WTC11 (cell line): ENCODE measurements around the gene C1orf198. TPM values are rescaled to one million over a fixed set of nuclear protein-coding genes. Genes with fewer than 3 reads are reported as not detected.

Experiments used
- EMX1 ChIP-seq: fragments of 250-450 bp; sonication (Bioruptor Pico); IDR thresholded peaks from 2 replicates; pipeline ENCODE4 v1.8.0; 2021; ENCODE audit warnings: mild to moderate bottlenecking
- ETV6 ChIP-seq: sonication (generic); formaldehyde crosslinking; IDR thresholded peaks from 2 replicates; pipeline ENCODE4 v1.8.1; 2022; ENCODE audit warnings: mild to moderate bottlenecking, missing genetic modification reagents
- GRHL2 ChIP-seq: fragments of 250-450 bp; sonication (Bioruptor Pico); IDR thresholded peaks from 2 replicates; pipeline ENCODE4 v1.8.0; 2022; ENCODE audit warnings: mild to moderate bottlenecking, moderate library complexity; ENCODE audit not compliant: insufficient replicate concordance, severe bottlenecking
- NR2C2 ChIP-seq: sonication (generic); formaldehyde crosslinking; IDR thresholded peaks from 2 replicates; pipeline ENCODE4 v1.8.0; 2022; ENCODE audit warnings: mild to moderate bottlenecking, missing genetic modification reagents
- ZNF138 ChIP-seq: sonication (generic); formaldehyde crosslinking; conservative IDR thresholded peaks from 2 replicates; pipeline ENCODE4 v1.8.1; 2022; ENCODE audit warnings: mild to moderate bottlenecking, moderate library complexity, missing genetic modification reagents
- ZNF219 ChIP-seq: sonication (generic); formaldehyde crosslinking; IDR thresholded peaks from 2 replicates; pipeline ENCODE4 v1.8.0; 2023; ENCODE audit warnings: missing genetic modification reagents, mild to moderate bottlenecking, borderline replicate concordance
- total RNA-seq: library from RNA; stranded (reverse); gene quantifications from 3 replicates; pipeline ENCODE4 v1.2.3, GENCODE V29; 2021
- TF ChIP-seq, protein P1 (sequence below): sonication (generic); formaldehyde crosslinking; IDR thresholded peaks from 2 replicates; pipeline ENCODE4 v1.8.1; 2022; ENCODE audit warnings: missing genetic modification reagents, borderline replicate concordance
- TF ChIP-seq, protein P2 (sequence below): fragments of 200-600 bp; IDR thresholded peaks from 2 replicates; pipeline ENCODE4 v1.8.0; 2022; ENCODE audit warnings: antibody characterized with exemption
- TF ChIP-seq, protein P3 (sequence below): fragments of 250-450 bp; sonication (Bioruptor Pico); IDR thresholded peaks from 2 replicates; pipeline ENCODE4 v2.1.2; 2022; ENCODE audit warnings: mild to moderate bottlenecking, moderate library complexity
- TF ChIP-seq, protein P4 (sequence below): sonication (generic); formaldehyde crosslinking; IDR thresholded peaks from 2 replicates; pipeline ENCODE4 v1.8.1; 2023; ENCODE audit warnings: mild to moderate bottlenecking, missing genetic modification reagents
- TF ChIP-seq, protein P5 (sequence below): fragments of 250-450 bp; sonication (Bioruptor Pico); IDR thresholded peaks from 2 replicates; pipeline ENCODE4 v1.9.0; 2021; ENCODE audit warnings: mild to moderate bottlenecking, borderline replicate concordance
- TF ChIP-seq, protein P6 (sequence below): sonication (generic); formaldehyde crosslinking; IDR thresholded peaks from 2 replicates; pipeline ENCODE4 v1.8.0; 2022; ENCODE audit warnings: mild to moderate bottlenecking, missing genetic modification reagents
- TF ChIP-seq, protein P7 (sequence below): fragments of 250-450 bp; sonication (Bioruptor Pico); IDR thresholded peaks from 2 replicates; pipeline ENCODE4 v1.9.0; 2021; ENCODE audit warnings: mild to moderate bottlenecking

Gene C1orf198
- total RNA-seq, 1 experiment from 2014 or later = 26.9 TPM

DNA sequence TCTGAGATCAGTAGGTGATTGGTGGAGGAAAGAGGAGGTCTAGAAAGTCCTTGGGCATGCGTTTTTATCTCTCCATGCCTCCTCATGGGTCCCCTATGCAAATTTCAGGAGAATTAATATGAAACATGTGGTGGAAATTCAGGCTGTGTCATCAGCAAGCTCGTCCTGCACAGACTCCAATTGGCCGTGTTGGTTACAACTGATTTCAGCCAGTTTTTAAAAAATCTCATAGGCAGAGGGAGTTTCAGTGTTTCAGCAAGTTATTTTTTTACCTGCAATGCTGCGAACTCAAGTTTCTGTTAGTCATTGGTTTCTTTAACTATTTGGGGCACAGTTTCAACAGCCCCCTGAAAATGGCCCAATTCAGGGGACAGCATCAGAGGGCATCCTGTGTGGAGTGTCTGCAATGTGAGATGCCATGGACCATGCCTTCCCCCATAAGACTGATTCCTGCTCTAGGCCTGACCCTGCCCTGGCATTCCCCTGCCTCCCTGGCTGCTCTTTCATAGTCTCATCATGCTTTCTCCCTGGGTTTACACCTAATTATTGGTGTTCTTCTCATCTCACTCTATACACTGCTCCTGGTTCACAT is 59.9 kb downstream of the C1orf198 start (continued):
- TF ChIP-seq, protein P1, sequence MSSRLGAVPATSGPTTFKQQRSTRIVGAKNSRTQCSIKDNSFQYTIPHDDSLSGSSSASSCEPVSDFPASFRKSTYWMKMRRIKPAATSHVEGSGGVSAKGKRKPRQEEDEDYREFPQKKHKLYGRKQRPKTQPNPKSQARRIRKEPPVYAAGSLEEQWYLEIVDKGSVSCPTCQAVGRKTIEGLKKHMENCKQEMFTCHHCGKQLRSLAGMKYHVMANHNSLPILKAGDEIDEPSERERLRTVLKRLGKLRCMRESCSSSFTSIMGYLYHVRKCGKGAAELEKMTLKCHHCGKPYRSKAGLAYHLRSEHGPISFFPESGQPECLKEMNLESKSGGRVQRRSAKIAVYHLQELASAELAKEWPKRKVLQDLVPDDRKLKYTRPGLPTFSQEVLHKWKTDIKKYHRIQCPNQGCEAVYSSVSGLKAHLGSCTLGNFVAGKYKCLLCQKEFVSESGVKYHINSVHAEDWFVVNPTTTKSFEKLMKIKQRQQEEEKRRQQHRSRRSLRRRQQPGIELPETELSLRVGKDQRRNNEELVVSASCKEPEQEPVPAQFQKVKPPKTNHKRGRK (CRISPR knock-in tag) = no peak
- TF ChIP-seq GRHL2 (CRISPR knock-in tag) (no peak), ETV6 (CRISPR knock-in tag) (no peak), NR2C2 (CRISPR knock-in tag) (no peak), EMX1 (CRISPR knock-in tag) (no peak), ZNF219 (no peak), ZNF138 (CRISPR knock-in tag) (no peak)
- TF ChIP-seq, protein P2, sequence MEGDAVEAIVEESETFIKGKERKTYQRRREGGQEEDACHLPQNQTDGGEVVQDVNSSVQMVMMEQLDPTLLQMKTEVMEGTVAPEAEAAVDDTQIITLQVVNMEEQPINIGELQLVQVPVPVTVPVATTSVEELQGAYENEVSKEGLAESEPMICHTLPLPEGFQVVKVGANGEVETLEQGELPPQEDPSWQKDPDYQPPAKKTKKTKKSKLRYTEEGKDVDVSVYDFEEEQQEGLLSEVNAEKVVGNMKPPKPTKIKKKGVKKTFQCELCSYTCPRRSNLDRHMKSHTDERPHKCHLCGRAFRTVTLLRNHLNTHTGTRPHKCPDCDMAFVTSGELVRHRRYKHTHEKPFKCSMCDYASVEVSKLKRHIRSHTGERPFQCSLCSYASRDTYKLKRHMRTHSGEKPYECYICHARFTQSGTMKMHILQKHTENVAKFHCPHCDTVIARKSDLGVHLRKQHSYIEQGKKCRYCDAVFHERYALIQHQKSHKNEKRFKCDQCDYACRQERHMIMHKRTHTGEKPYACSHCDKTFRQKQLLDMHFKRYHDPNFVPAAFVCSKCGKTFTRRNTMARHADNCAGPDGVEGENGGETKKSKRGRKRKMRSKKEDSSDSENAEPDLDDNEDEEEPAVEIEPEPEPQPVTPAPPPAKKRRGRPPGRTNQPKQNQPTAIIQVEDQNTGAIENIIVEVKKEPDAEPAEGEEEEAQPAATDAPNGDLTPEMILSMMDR = no peak
- TF ChIP-seq, protein P3, sequence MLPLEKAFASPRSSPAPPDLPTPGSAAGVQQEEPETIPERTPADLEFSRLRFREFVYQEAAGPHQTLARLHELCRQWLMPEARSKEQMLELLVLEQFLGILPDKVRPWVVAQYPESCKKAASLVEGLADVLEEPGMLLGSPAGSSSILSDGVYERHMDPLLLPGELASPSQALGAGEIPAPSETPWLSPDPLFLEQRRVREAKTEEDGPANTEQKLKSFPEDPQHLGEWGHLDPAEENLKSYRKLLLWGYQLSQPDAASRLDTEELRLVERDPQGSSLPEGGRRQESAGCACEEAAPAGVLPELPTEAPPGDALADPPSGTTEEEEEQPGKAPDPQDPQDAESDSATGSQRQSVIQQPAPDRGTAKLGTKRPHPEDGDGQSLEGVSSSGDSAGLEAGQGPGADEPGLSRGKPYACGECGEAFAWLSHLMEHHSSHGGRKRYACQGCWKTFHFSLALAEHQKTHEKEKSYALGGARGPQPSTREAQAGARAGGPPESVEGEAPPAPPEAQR (CRISPR knock-in tag) = no peak
- TF ChIP-seq, protein P4, sequence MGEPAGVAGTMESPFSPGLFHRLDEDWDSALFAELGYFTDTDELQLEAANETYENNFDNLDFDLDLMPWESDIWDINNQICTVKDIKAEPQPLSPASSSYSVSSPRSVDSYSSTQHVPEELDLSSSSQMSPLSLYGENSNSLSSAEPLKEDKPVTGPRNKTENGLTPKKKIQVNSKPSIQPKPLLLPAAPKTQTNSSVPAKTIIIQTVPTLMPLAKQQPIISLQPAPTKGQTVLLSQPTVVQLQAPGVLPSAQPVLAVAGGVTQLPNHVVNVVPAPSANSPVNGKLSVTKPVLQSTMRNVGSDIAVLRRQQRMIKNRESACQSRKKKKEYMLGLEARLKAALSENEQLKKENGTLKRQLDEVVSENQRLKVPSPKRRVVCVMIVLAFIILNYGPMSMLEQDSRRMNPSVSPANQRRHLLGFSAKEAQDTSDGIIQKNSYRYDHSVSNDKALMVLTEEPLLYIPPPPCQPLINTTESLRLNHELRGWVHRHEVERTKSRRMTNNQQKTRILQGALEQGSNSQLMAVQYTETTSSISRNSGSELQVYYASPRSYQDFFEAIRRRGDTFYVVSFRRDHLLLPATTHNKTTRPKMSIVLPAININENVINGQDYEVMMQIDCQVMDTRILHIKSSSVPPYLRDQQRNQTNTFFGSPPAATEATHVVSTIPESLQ = no peak
- TF ChIP-seq, protein P5, sequence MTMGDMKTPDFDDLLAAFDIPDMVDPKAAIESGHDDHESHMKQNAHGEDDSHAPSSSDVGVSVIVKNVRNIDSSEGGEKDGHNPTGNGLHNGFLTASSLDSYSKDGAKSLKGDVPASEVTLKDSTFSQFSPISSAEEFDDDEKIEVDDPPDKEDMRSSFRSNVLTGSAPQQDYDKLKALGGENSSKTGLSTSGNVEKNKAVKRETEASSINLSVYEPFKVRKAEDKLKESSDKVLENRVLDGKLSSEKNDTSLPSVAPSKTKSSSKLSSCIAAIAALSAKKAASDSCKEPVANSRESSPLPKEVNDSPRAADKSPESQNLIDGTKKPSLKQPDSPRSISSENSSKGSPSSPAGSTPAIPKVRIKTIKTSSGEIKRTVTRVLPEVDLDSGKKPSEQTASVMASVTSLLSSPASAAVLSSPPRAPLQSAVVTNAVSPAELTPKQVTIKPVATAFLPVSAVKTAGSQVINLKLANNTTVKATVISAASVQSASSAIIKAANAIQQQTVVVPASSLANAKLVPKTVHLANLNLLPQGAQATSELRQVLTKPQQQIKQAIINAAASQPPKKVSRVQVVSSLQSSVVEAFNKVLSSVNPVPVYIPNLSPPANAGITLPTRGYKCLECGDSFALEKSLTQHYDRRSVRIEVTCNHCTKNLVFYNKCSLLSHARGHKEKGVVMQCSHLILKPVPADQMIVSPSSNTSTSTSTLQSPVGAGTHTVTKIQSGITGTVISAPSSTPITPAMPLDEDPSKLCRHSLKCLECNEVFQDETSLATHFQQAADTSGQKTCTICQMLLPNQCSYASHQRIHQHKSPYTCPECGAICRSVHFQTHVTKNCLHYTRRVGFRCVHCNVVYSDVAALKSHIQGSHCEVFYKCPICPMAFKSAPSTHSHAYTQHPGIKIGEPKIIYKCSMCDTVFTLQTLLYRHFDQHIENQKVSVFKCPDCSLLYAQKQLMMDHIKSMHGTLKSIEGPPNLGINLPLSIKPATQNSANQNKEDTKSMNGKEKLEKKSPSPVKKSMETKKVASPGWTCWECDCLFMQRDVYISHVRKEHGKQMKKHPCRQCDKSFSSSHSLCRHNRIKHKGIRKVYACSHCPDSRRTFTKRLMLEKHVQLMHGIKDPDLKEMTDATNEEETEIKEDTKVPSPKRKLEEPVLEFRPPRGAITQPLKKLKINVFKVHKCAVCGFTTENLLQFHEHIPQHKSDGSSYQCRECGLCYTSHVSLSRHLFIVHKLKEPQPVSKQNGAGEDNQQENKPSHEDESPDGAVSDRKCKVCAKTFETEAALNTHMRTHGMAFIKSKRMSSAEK (CRISPR knock-in tag) = no peak
- TF ChIP-seq, protein P6, sequence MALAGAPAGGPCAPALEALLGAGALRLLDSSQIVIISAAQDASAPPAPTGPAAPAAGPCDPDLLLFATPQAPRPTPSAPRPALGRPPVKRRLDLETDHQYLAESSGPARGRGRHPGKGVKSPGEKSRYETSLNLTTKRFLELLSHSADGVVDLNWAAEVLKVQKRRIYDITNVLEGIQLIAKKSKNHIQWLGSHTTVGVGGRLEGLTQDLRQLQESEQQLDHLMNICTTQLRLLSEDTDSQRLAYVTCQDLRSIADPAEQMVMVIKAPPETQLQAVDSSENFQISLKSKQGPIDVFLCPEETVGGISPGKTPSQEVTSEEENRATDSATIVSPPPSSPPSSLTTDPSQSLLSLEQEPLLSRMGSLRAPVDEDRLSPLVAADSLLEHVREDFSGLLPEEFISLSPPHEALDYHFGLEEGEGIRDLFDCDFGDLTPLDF = no peak
- TF ChIP-seq, protein P7, sequence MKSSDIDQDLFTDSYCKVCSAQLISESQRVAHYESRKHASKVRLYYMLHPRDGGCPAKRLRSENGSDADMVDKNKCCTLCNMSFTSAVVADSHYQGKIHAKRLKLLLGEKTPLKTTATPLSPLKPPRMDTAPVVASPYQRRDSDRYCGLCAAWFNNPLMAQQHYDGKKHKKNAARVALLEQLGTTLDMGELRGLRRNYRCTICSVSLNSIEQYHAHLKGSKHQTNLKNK (CRISPR knock-in tag) = no peak
